ENCODE data around the gene R3HDM2. TPM values are rescaled to one million over a fixed set of nuclear protein-coding genes. Genes with fewer than 3 reads are reported as not detected.

R3HDM2 gene
- total RNA-seq, 6 experiments from 2014 or later, result 33.7 to 39.4 (median 37.9) TPM

- no peak overlapping the region for H3K4me3 Mint-ChIP-seq
- no peaks in the 10 kb centered on the region for H3K4me1 Mint-ChIP-seq (ENCODE audit: low read depth)
- H3K36me3 Mint-ChIP-seq (ENCODE audit: low read depth), result peaks cover 10% of the 10 kb centered on the region
- no peak for DNase-seq
- TF ChIP-seq CTCF (IDR thresholded peaks at IDR 0.05), result no peak
- H3K9me3 Mint-ChIP-seq, result peaks cover 11% of the 10 kb centered on the region
- no peak overlapping the region for H3K27ac Mint-ChIP-seq
- H3K27me3 Mint-ChIP-seq (ENCODE audit: insufficient read depth), result peaks cover 6% of the 10 kb centered on the region; the same call in 1 of the 2 replicates
Measured at GRCh38 chr12:57439762-57440266, 9.0 kb upstream of the R3HDM2 start.

- Mint-ChIP-seq H3K27me3 (ENCODE audit: insufficient read depth) (peaks cover 6% of the 10 kb centered on the region; the same call in 1 of the 2 replicates), H3K9me3 (peaks cover 11% of the 10 kb centered on the region), H3K4me3 (no peak overlapping the region), H3K4me1 (ENCODE audit: low read depth) (no peaks in the 10 kb centered on the region), H3K27ac (no peak overlapping the region), H3K36me3 (ENCODE audit: low read depth) (peaks cover 10% of the 10 kb centered on the region)
- no peak for TF ChIP-seq CTCF (IDR thresholded peaks at IDR 0.05)
- no peak for DNase-seq
Measured at GRCh38 chr12:57438400-57438799, 7.6 kb upstream of the R3HDM2 start.

GRCh38 chr12:57435293-57435692 lies 4.5 kb upstream of the R3HDM2 start:
- Mint-ChIP-seq H3K9me3 (no peaks in the 10 kb centered on the region), H3K4me1 (ENCODE audit: low read depth) (peaks cover 8% of the 10 kb centered on the region), H3K27ac (no peak overlapping the region), H3K36me3 (ENCODE audit: low read depth) (no peaks in the 10 kb centered on the region), H3K4me3 (no peak overlapping the region), H3K27me3 (ENCODE audit: insufficient read depth) (peaks cover 4% of the 10 kb centered on the region; the same call in 1 of the 2 replicates)
- TF ChIP-seq CTCF (IDR thresholded peaks at IDR 0.05), result no peak
- no peak for DNase-seq

- no peaks in the 10 kb centered on the region for H3K36me3 Mint-ChIP-seq (ENCODE audit: low read depth)
- no peak within 1 kb of the TSS for H3K4me3 Mint-ChIP-seq
- H3K27me3 Mint-ChIP-seq (ENCODE audit: insufficient read depth), result peaks cover under 1% of the 10 kb centered on the region; the same call in 1 of the 2 replicates
- H3K9me3 Mint-ChIP-seq, result no peaks in the 10 kb centered on the region
- TF ChIP-seq CTCF (IDR thresholded peaks at IDR 0.05), result no peak
- no peak for DNase-seq
- H3K4me1 Mint-ChIP-seq (ENCODE audit: low read depth), result peaks cover 13% of the 10 kb centered on the region
- no peak within 1 kb of the TSS for H3K27ac Mint-ChIP-seq
Measured at GRCh38 chr12:57434517-57435223, 3.8 kb upstream of the R3HDM2 start, which contains the start of gene INHBC. Gene INHBC (plus strand): TSS chr12:57434784. CDS start chr12:57434887, 103 bp downstream.

GRCh38 chr12:57433370-57433769 lies 2.5 kb upstream of the R3HDM2 start:
- no peak for DNase-seq
- no peaks in the 10 kb centered on the region for H3K9me3 Mint-ChIP-seq
- TF ChIP-seq CTCF (IDR thresholded peaks at IDR 0.05), result no peak
- peaks cover 22% of the 10 kb centered on the region for H3K4me1 Mint-ChIP-seq (ENCODE audit: low read depth)
- no peaks in the 10 kb centered on the region; the same call in 1 of the 2 replicates for H3K27me3 Mint-ChIP-seq (ENCODE audit: insufficient read depth)
- H3K4me3 Mint-ChIP-seq, result no peak overlapping the region
- no peaks in the 10 kb centered on the region for H3K36me3 Mint-ChIP-seq (ENCODE audit: low read depth)
- H3K27ac Mint-ChIP-seq, result no peak overlapping the region
